Fibroblast of lung (primary cell): ENCODE results near the gene PIWIL4. TPM values are rescaled to one million over a fixed set of nuclear protein-coding genes. Genes with fewer than 3 reads are reported as not detected.
A peak's percentile ranks its signal among the peaks of the same experiment; 100 is the strongest.

Experiments
- DNase-seq, 2 donors: peaks; one replicate each; pipeline versions ENCODE4 v3.0.0 to v3.0.0-alpha.2; 2010; ENCODE audit warnings: low read depth in 2 of 2
- H2AFZ ChIP-seq: 2 replicates; pipeline ENCODE4 v1.5.1; 2012; ENCODE audit warnings: low read length, control low read depth, inconsistent platforms
- H3K27ac ChIP-seq: 2 replicates; pipeline ENCODE4 v1.5.1; 2011; ENCODE audit warnings: low read length, control low read depth; ENCODE audit not compliant: insufficient read depth
- H3K27me3 ChIP-seq: 2 replicates; pipeline ENCODE4 v1.5.1; 2011; ENCODE audit warnings: mild to moderate bottlenecking, low read length; ENCODE audit not compliant: control insufficient read depth, insufficient read depth
- H3K36me3 ChIP-seq: 2 replicates; pipeline ENCODE4 v1.5.1; 2011; ENCODE audit warnings: low read length; ENCODE audit not compliant: control insufficient read depth, insufficient read depth
- H3K4me1 ChIP-seq: 2 replicates; pipeline ENCODE4 v1.5.1; 2011; ENCODE audit warnings: low read length; ENCODE audit not compliant: control insufficient read depth, insufficient read depth; ENCODE audit errors: extremely low read depth
- H3K4me2 ChIP-seq: 2 replicates; pipeline ENCODE4 v1.5.1; 2011; ENCODE audit warnings: low read length, control low read depth; ENCODE audit not compliant: insufficient read depth; ENCODE audit errors: extremely low read depth
- H3K4me3 ChIP-seq, 4 experiments: fragments of 200-600 bp in 1 of 4; sonication (generic) in 1 of 4; replicated peaks in 1 of 4; 2 replicates each; pipeline ENCODE4 v1.5.1; 2011 to 2016; ENCODE audit warnings: low read length in 4 of 4, low read depth in 3 of 4, mild to moderate bottlenecking in 3 of 4, control low read depth in 2 of 4, inconsistent platforms in 1 of 4, mixed read lengths in 1 of 4; ENCODE audit not compliant: insufficient read depth in 1 of 4; ENCODE audit errors: control extremely low read depth in 1 of 4
- H3K79me2 ChIP-seq: 2 replicates; pipeline ENCODE4 v1.5.1; 2012; ENCODE audit warnings: mild to moderate bottlenecking, low read length, inconsistent platforms; ENCODE audit not compliant: control insufficient read depth, insufficient read depth
- H3K9ac ChIP-seq: 2 replicates; pipeline ENCODE4 v1.5.1; 2011; ENCODE audit warnings: mild to moderate bottlenecking, low read length, control low read depth; ENCODE audit not compliant: insufficient read depth
- H3K9me3 ChIP-seq: 2 replicates; pipeline ENCODE4 v1.5.1; 2012; ENCODE audit warnings: low read depth, low read length; ENCODE audit not compliant: control insufficient read depth, insufficient read depth
- H4K20me1 ChIP-seq: 2 replicates; pipeline ENCODE4 v1.5.1; 2011; ENCODE audit warnings: low read length; ENCODE audit not compliant: control insufficient read depth, insufficient read depth; ENCODE audit errors: extremely low read depth
- EZH2 ChIP-seq: IDR thresholded peaks from 2 replicates; pipeline ENCODE4 v1.5.1; 2012; ENCODE audit warnings: low read length, control low read depth, mild to moderate bottlenecking; ENCODE audit errors: missing control alignments
- polyA minus RNA-seq: library from RNA; depleted of rRNA, polyadenylated mRNA; stranded (reverse); fragments of >200 nt; gene quantifications from 2 replicates; pipeline ENCODE4 v1.2.3, GENCODE V29; 2011; ENCODE audit warnings: low replicate concordance
- polyA plus RNA-seq, 2 donors: library from polyadenylated mRNA; depleted of rRNA in 1 of 2; stranded (reverse) in 1 of 2; unstranded in 1 of 2; fragments of >200 nt; gene quantifications; 2 replicates each; pipeline ENCODE4 v1.2.1, GENCODE V29; 2011 to 2012; ENCODE audit warnings: missing spikeins in 1 of 2
- total RNA-seq: library from RNA; depleted of rRNA; stranded (reverse); fragments of >200 nt; gene quantifications from 2 replicates; pipeline ENCODE4 v1.2.1, GENCODE V29; 2014
- TF ChIP-seq, protein P1 (sequence below), 2 donors: IDR thresholded peaks in 1 of 2; conservative IDR thresholded peaks in 1 of 2; 1 replicate in 1 of 2; 2 replicates in 1 of 2; pipeline ENCODE4 v1.5.1; 2011 to 2012; ENCODE audit warnings: low read length in 2 of 2, control low read depth in 1 of 2, inconsistent platforms in 1 of 2, low read depth in 1 of 2, mild to moderate bottlenecking in 1 of 2

Gene PIWIL4
- total RNA-seq: 3.3 and 3.6 TPM in 2 replicates
- 0.76 and 1.2 TPM in 2 replicates for polyA plus RNA-seq
- polyA plus RNA-seq (2012): 0.24 and 0.71 TPM in 2 replicates
- polyA minus RNA-seq: not detected in 2 replicates

DNA sequence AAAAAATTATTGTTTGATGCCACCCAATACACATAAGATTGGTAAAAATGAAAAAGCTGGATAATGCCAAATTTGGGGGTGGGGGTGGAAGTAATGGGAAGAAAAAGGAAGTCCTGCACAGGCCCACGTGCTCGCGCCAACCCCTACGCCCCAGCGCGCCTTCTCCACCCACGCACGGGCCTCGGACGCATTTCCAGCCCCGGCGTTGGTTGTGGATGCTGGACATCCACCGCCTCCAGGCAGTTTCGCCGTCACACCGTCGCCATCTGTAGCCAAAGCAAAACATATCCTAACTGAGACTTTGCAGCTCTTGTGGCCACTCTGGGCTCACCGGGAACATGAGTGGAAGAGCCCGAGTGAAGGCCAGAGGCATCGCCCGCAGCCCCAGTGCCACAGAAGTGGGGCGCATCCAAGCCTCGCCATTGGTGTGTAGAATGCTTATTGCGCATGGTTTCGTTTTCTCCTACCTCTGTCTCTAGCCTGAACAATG lies at the start of gene PIWIL4:
Gene PIWIL4 (plus strand): TSS at position 188 of the 490 bp plus-strand sequence. CDS start 151 bp downstream, at position 339.
- Histone ChIP-seq H3K4me2 (no peak within 1 kb of the TSS), H3K9ac (no peak within 1 kb of the TSS), H2AFZ (no peak within 1 kb of the TSS), H3K27ac (no peak within 1 kb of the TSS), H3K9me3 (no peaks in the 10 kb centered on the region), H3K4me3 (no peak within 1 kb of the TSS), H3K36me3 (no peaks in the 10 kb centered on the region), H3K79me2 (no peaks in the 10 kb centered on the region), H3K27me3 (no peaks in the 10 kb centered on the region), H4K20me1 (no peaks in the 10 kb centered on the region), H3K4me1 (no peaks in the 10 kb centered on the region)
- DNase-seq: no peak
- TF ChIP-seq, protein P1, sequence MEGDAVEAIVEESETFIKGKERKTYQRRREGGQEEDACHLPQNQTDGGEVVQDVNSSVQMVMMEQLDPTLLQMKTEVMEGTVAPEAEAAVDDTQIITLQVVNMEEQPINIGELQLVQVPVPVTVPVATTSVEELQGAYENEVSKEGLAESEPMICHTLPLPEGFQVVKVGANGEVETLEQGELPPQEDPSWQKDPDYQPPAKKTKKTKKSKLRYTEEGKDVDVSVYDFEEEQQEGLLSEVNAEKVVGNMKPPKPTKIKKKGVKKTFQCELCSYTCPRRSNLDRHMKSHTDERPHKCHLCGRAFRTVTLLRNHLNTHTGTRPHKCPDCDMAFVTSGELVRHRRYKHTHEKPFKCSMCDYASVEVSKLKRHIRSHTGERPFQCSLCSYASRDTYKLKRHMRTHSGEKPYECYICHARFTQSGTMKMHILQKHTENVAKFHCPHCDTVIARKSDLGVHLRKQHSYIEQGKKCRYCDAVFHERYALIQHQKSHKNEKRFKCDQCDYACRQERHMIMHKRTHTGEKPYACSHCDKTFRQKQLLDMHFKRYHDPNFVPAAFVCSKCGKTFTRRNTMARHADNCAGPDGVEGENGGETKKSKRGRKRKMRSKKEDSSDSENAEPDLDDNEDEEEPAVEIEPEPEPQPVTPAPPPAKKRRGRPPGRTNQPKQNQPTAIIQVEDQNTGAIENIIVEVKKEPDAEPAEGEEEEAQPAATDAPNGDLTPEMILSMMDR (conservative IDR thresholded peaks at IDR 0.05 in 1 of 2, IDR thresholded peaks at IDR 0.05 in 1 of 2; ENCODE audit: low read depth in 1 of 2, low read length in 2 of 2): no peak
- TF ChIP-seq EZH2: no peak

DNA sequence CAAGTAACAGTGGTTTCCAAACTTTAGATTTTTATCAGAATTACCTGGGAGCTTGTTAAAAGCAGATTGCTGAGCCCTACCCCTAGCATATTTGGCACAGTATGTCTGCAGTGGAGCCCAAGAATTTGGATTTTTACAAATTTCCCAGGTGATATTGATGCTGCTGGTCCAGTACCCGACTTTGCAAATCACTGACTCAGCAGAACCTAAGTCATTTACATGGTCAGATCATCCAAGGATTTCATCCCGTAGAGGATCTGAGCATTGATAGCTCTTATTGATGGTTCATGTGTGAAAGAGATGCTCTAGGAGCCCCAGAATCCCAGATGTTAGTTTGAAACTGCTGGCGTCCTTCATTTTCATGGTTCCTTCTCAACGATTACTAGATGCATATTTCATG lies 48.9 kb upstream of the PIWIL4 start:
- no peaks in the 10 kb centered on the region for H3K4me1 ChIP-seq
- no peak for TF ChIP-seq EZH2
- TF ChIP-seq, protein P1 (conservative IDR thresholded peaks at IDR 0.05 in 1 of 2, IDR thresholded peaks at IDR 0.05 in 1 of 2; ENCODE audit: low read depth in 1 of 2, low read length in 2 of 2): no peak
- H3K9ac ChIP-seq: no peak overlapping the region

DNA sequence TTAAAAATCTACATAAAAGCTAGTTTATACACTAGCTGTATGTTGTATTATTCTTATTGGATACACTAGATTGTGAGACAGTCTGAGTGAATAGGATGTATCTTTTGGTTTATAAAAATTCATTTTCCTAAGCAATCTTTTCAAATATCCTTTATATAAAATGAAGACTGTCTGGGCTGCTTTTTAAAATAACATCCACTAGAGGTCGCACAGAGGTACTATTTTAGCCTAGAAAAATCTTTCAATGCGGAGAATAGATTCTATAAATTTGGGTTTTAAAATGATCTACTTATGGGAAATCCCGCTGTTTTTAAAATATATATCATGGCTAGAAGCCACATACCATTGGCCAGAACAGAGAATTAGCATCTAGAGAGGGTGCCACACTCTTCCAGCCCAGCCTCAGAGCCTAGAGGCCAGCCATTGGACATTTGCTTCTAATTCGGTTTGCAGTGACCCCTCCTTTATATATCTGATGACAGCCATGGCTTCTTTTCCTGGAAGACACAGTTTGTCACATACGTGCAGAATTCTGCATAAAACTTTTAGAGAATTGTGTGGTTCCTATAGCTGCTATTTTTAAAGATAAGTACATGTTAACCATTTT lies 47.6 kb upstream of the PIWIL4 start:
- no peaks in the 10 kb centered on the region for H3K36me3 ChIP-seq
- H2AFZ ChIP-seq: peak overlapping the region; percentile 30
- H3K4me3 ChIP-seq: no peak overlapping the region
- no peaks in the 10 kb centered on the region for H3K9me3 ChIP-seq
- TF ChIP-seq EZH2: no peak
- TF ChIP-seq, protein P1 (conservative IDR thresholded peaks at IDR 0.05 in 1 of 2, IDR thresholded peaks at IDR 0.05 in 1 of 2; ENCODE audit: low read depth in 1 of 2, low read length in 2 of 2): peak; percentile 24 to 51
- no peak overlapping the region for H3K9ac ChIP-seq
- no peak overlapping the region for H3K4me2 ChIP-seq
- no peaks in the 10 kb centered on the region for H3K79me2 ChIP-seq
- no peaks in the 10 kb centered on the region for H4K20me1 ChIP-seq
- H3K27me3 ChIP-seq: peaks cover 3% of the 10 kb centered on the region
- H3K4me1 ChIP-seq: no peaks in the 10 kb centered on the region
- H3K27ac ChIP-seq: no peak overlapping the region
- peak; percentile 17 to 60 for DNase-seq

More for the DNA sequence above, 48.9 kb upstream of the PIWIL4 start:
- no peaks in the 10 kb centered on the region for H3K36me3 ChIP-seq
- no peak overlapping the region for H2AFZ ChIP-seq
- DNase-seq: no peak
- no peak overlapping the region for H3K27ac ChIP-seq
- no peaks in the 10 kb centered on the region for H4K20me1 ChIP-seq
- H3K79me2 ChIP-seq: no peaks in the 10 kb centered on the region
- no peak overlapping the region for H3K4me2 ChIP-seq
- no peaks in the 10 kb centered on the region for H3K9me3 ChIP-seq
- no peak overlapping the region for H3K4me3 ChIP-seq
- H3K27me3 ChIP-seq: peaks cover 3% of the 10 kb centered on the region
